Loucy (cell line): ENCODE measurements around the gene WDR37.

Experiments used
- CTCF ChIP-seq: fragments of 200-600 bp; sonication (generic); conservative IDR thresholded peaks from 2 replicates; pipeline ENCODE4 v1.5.1; 2014; ENCODE audit warnings: mild to moderate bottlenecking, antibody characterized with exemption, low read length
- EZH2phosphoT487 ChIP-seq: fragments of 200-600 bp; IDR thresholded peaks from 2 replicates; pipeline ENCODE4 v1.6.1; 2018; ENCODE audit warnings: antibody characterized with exemption, mild to moderate bottlenecking, moderate library complexity, borderline replicate concordance

- TF ChIP-seq CTCF, result no peak
- TF ChIP-seq EZH2phosphoT487, result no peak
Measured at GRCh38 chr10:1057106-1057657, 997 bp downstream of the WDR37 start.
